A549 (cell line): Measurements from ENCODE around the gene IPP. TPM values are rescaled to one million over a fixed set of nuclear protein-coding genes. Genes with fewer than 3 reads are reported as not detected.

Source experiments
- ATAC-seq, 2 experiments: fragments of 200-7000 bp in 1 of 2; fragments of >200 bp in 1 of 2; cut with Nextera tagmentation in 1 of 2; cut with Tn5 transposase in 1 of 2; 3 replicates each; pipeline versions ENCODE4 v1.8.0 to v1.9.1; 2018 to 2020; ENCODE audit warnings: mild to moderate bottlenecking in 1 of 2, moderate library complexity in 1 of 2
- CTCF ChIA-PET: fragments of 300-600 bp; sonication (Branson Sonifier 250); formaldehyde crosslinking; extraction: SDS; loops from one replicate; lab custom pipeline; 2021; ENCODE audit warnings: antibody characterized with exemption, inconsistent platforms; lab: Yijun Ruan, JAX
- POLR2A ChIA-PET: fragments of 350-600 bp; formaldehyde crosslinking; extraction: SDS; loops from one replicate; lab custom pipeline; 2021; ENCODE audit warnings: antibody characterized with exemption, inconsistent platforms; lab: Yijun Ruan, JAX
- DNase-seq, 2 experiments: peaks; one replicate each; pipeline versions ENCODE4 v3.0.0 to v3.0.0-alpha.2; 2011 to 2016; ENCODE audit warnings: low read depth in 1 of 2, low spot score in 1 of 2
- FAIRE-seq: peaks from 2 replicates; lab custom pipeline; 2011; peaks lifted over from hg19 to GRCh38; lab: Jason Lieb, UNC
- H3K27ac ChIP-seq, 2 experiments: fragments of >200 bp; sonication (Bioruptor Twin); formaldehyde crosslinking; 3 replicates each; pipeline ENCODE4 v1.5.1; 2016 to 2017
- H3K4me1 ChIP-seq: fragments of >200 bp; sonication (Bioruptor Twin); formaldehyde crosslinking; 3 replicates; pipeline ENCODE4 v1.6.1; 2016
- H3K4me2 ChIP-seq: fragments of >200 bp; sonication (Bioruptor Twin); formaldehyde crosslinking; 3 replicates; pipeline ENCODE4 v1.6.1; 2016
- H3K4me3 ChIP-seq: fragments of >200 bp; sonication (Bioruptor Twin); formaldehyde crosslinking; 3 replicates; pipeline ENCODE4 v1.5.1; 2016
- H3K9me3 ChIP-seq: fragments of >200 bp; sonication (Bioruptor Twin); formaldehyde crosslinking; 3 replicates; pipeline ENCODE4 v1.6.1; 2016
- BHLHE40 ChIP-seq: IDR thresholded peaks from 2 replicates; pipeline ENCODE4 v1.6.1; 2012; ENCODE audit warnings: low read depth, low read length, inconsistent platforms
- CBX8 ChIP-seq: fragments of 200-600 bp; sonication (generic); IDR thresholded peaks from 2 replicates; pipeline ENCODE4 v1.6.1; 2016
- CHD4 ChIP-seq: fragments of 200-600 bp; sonication (generic); IDR thresholded peaks from 2 replicates; pipeline ENCODE4 v1.6.1; 2016; ENCODE audit warnings: antibody characterized with exemption, mild to moderate bottlenecking, borderline replicate concordance
- EHF ChIP-seq: fragments of 250-450 bp; sonication (Bioruptor Pico); IDR thresholded peaks from 2 replicates; pipeline ENCODE4 v1.5.0; 2020; ENCODE audit warnings: mild to moderate bottlenecking
- FOSB ChIP-seq: fragments of 250-450 bp; sonication (Bioruptor Pico); IDR thresholded peaks from 2 replicates; pipeline ENCODE4 v1.5.0; 2020; ENCODE audit warnings: mild to moderate bottlenecking, moderate library complexity
- FOSL2 ChIP-seq, 2 experiments: fragments of 450-650 bp in 1 of 2; fragments of >200 bp in 1 of 2; sonication (Bioruptor Twin) in 1 of 2; formaldehyde crosslinking; IDR thresholded peaks; 2 replicates each; pipeline versions ENCODE4 v1.5.0 to v1.6.1; 2016 to 2020; ENCODE audit warnings: mild to moderate bottlenecking in 1 of 2, moderate library complexity in 1 of 2
- FOXS1 ChIP-seq: fragments of 250-450 bp; sonication (Bioruptor Pico); IDR thresholded peaks from 2 replicates; pipeline ENCODE4 v1.5.0; 2020; ENCODE audit warnings: mild to moderate bottlenecking, moderate library complexity
- GATA3 ChIP-seq: IDR thresholded peaks from 2 replicates; pipeline ENCODE4 v1.6.1; 2012; ENCODE audit warnings: borderline replicate concordance
- HDAC2 ChIP-seq: fragments of 200-600 bp; sonication (generic); IDR thresholded peaks from 2 replicates; pipeline ENCODE4 v1.6.1; 2016
- HEYL ChIP-seq: fragments of 250-450 bp; sonication (Bioruptor Pico); IDR thresholded peaks from 2 replicates; pipeline ENCODE4 v1.8.0; 2021; ENCODE audit warnings: mild to moderate bottlenecking, moderate library complexity
- JUNB ChIP-seq: fragments of >200 bp; sonication (Bioruptor Twin); formaldehyde crosslinking; IDR thresholded peaks from 2 replicates; pipeline ENCODE4 v1.6.1; 2016
- NPAS2 ChIP-seq: fragments of 250-450 bp; sonication (Bioruptor Pico); IDR thresholded peaks from 2 replicates; pipeline ENCODE4 v1.8.0; 2022; ENCODE audit warnings: mild to moderate bottlenecking, moderate library complexity, borderline replicate concordance
- NR3C1 ChIP-seq: fragments of >200 bp; sonication (Bioruptor Twin); formaldehyde crosslinking; IDR thresholded peaks from 3 replicates; pipeline ENCODE4 v1.6.1; 2017
- PHF8 ChIP-seq: fragments of 200-600 bp; sonication (generic); IDR thresholded peaks from 2 replicates; pipeline ENCODE4 v1.6.1; 2016; ENCODE audit warnings: low read depth, mild to moderate bottlenecking, antibody characterized with exemption, moderate library complexity, borderline replicate concordance
- POLR2AphosphoS2 ChIP-seq: conservative IDR thresholded peaks from 2 replicates; pipeline ENCODE4 v1.6.1; 2012; ENCODE audit warnings: low read length, improper control_type of control experiment, inconsistent platforms
- RAD21 ChIP-seq, 2 experiments: fragments of >200 bp in 1 of 2; sonication (Bioruptor Twin) in 1 of 2; formaldehyde crosslinking in 1 of 2; IDR thresholded peaks in 1 of 2; conservative IDR thresholded peaks in 1 of 2; 2 replicates in 1 of 2; 3 replicates in 1 of 2; pipeline ENCODE4 v1.6.1; 2012 to 2018; ENCODE audit warnings: inconsistent platforms in 1 of 2
- RFX5 ChIP-seq: fragments of 450-650 bp; IDR thresholded peaks from 2 replicates; pipeline ENCODE4 v1.7.1; 2014; ENCODE audit warnings: antibody characterized with exemption, mild to moderate bottlenecking, moderate library complexity
- SREBF2 ChIP-seq: fragments of 450-650 bp; IDR thresholded peaks from 2 replicates; pipeline ENCODE4 v1.6.1; 2014; ENCODE audit warnings: mild to moderate bottlenecking, moderate library complexity
- WGBS: methylation state at CpG from one replicate; pipeline ENCODE4 v1.1.6; 2017; ENCODE audit errors: missing lambda C conversion rate; 5-methylcytosine and 5-hydroxymethylcytosine counted together
- polyA plus RNA-seq, 4 experiments: library from polyadenylated mRNA; depleted of rRNA in 3 of 4; stranded (reverse); fragments of >200 nt; fragmentation: RNase III in 1 of 4; extraction: RNeasy Plus Mini Kit Qiagen cat#74134 plus additional on column Dnase treatment in 1 of 4; gene quantifications; 2 replicates in 3 of 4; 3 replicates in 1 of 4; pipeline ENCODE4 v1.2.3, GENCODE V29; 2011 to 2017
- TF ChIP-seq, protein P1 (sequence below): fragments of >200 bp; sonication (Bioruptor Twin); formaldehyde crosslinking; IDR thresholded peaks from 3 replicates; pipeline ENCODE4 v1.6.1; 2016
- TF ChIP-seq, protein P2 (sequence below): fragments of 200-600 bp; sonication (generic); IDR thresholded peaks from 2 replicates; pipeline ENCODE4 v1.6.1; 2016; ENCODE audit warnings: antibody characterized with exemption, mild to moderate bottlenecking, moderate library complexity
- TF ChIP-seq, protein P3 (sequence below): fragments of >200 bp; sonication (Bioruptor Twin); formaldehyde crosslinking; IDR thresholded peaks from 2 replicates; pipeline ENCODE4 v1.6.1; 2016
- TF ChIP-seq, protein P4 (sequence below): fragments of 450-650 bp; IDR thresholded peaks from 2 replicates; pipeline ENCODE4 v1.6.1; 2014; ENCODE audit warnings: antibody characterized with exemption
- TF ChIP-seq, protein P5 (sequence below): fragments of >200 bp; sonication (Bioruptor Twin); formaldehyde crosslinking; IDR thresholded peaks from 3 replicates; pipeline ENCODE4 v1.5.1; 2016
- TF ChIP-seq, protein P6 (sequence below): fragments of 250-450 bp; sonication (Bioruptor Pico); IDR thresholded peaks from 2 replicates; pipeline ENCODE4 v1.5.0; 2020; ENCODE audit warnings: low read depth, mild to moderate bottlenecking, moderate library complexity

Gene IPP
- polyA plus RNA-seq, 2 of the 4 experiments (the other 2 are of a cell fraction), result 7.6 to 11.9 TPM

DNA sequence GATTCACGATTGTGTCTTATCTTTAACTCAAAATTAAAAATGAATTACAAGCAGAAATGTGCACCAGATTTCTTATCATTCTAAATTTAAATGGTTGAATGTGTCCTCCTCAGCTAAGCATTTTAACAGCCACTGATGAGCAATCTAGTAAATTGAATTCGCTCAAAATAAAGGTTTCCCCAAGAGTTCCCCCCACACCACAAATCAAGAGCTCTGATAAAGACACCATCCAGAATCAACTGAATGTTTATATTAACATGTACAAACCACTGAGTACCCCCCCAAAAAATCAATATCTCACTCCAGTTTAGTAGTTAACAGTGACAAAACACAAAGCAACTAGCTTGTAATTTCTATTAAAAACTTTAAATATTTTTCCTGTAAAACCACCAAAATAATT is 66.1 kb downstream of the IPP start:
- ChIA-PET CTCF (no interaction called here), POLR2A (no interaction called here)
- Histone ChIP-seq H3K4me1 (peaks cover 48% of the 10 kb centered on the region), H3K4me3 (no peak overlapping the region), H3K9me3 (no peaks in the 10 kb centered on the region), H3K4me2 (peak overlapping the region; percentile 81), H3K27ac (no peak overlapping the region)
- no peak for ATAC-seq
- TF ChIP-seq BHLHE40 (no peak), RAD21 (conservative IDR thresholded peaks at IDR 0.05 in 1 of 2, IDR thresholded peaks at IDR 0.05 in 1 of 2) (no peak), GATA3 (no peak), HEYL (CRISPR knock-in tag) (no peak), POLR2AphosphoS2 (no peak)
- TF ChIP-seq, protein P1, sequence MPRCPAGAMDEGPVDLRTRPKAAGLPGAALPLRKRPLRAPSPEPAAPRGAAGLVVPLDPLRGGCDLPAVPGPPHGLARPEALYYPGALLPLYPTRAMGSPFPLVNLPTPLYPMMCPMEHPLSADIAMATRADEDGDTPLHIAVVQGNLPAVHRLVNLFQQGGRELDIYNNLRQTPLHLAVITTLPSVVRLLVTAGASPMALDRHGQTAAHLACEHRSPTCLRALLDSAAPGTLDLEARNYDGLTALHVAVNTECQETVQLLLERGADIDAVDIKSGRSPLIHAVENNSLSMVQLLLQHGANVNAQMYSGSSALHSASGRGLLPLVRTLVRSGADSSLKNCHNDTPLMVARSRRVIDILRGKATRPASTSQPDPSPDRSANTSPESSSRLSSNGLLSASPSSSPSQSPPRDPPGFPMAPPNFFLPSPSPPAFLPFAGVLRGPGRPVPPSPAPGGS, result no peak
- TF ChIP-seq, protein P2, sequence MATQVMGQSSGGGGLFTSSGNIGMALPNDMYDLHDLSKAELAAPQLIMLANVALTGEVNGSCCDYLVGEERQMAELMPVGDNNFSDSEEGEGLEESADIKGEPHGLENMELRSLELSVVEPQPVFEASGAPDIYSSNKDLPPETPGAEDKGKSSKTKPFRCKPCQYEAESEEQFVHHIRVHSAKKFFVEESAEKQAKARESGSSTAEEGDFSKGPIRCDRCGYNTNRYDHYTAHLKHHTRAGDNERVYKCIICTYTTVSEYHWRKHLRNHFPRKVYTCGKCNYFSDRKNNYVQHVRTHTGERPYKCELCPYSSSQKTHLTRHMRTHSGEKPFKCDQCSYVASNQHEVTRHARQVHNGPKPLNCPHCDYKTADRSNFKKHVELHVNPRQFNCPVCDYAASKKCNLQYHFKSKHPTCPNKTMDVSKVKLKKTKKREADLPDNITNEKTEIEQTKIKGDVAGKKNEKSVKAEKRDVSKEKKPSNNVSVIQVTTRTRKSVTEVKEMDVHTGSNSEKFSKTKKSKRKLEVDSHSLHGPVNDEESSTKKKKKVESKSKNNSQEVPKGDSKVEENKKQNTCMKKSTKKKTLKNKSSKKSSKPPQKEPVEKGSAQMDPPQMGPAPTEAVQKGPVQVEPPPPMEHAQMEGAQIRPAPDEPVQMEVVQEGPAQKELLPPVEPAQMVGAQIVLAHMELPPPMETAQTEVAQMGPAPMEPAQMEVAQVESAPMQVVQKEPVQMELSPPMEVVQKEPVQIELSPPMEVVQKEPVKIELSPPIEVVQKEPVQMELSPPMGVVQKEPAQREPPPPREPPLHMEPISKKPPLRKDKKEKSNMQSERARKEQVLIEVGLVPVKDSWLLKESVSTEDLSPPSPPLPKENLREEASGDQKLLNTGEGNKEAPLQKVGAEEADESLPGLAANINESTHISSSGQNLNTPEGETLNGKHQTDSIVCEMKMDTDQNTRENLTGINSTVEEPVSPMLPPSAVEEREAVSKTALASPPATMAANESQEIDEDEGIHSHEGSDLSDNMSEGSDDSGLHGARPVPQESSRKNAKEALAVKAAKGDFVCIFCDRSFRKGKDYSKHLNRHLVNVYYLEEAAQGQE, result no peak
- TF ChIP-seq, protein P3, sequence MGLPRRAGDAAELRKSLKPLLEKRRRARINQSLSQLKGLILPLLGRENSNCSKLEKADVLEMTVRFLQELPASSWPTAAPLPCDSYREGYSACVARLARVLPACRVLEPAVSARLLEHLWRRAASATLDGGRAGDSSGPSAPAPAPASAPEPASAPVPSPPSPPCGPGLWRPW, result no peak
- no peak for DNase-seq
- no peak for FAIRE-seq
- WGBS, result 69% methylated on average over 2 of the region's 2 CpGs

DNA sequence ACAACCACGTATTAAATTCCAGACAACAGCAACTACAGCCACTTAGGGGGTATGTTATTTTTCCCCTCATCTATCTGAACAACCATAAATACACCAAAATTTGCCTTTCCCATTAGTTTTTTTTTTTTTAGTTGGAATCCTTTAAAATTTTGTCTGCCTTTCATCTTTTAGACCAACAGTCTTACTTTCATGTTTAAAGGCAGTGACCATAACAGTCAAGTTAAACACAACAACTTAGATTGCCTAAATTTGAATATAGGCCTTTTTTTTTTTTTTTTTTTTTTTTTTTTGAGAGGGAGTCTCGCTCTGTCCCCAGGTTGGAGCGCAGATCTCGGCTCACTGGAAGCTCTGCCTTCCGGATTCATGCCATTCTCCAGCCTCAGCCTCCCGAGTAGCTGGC is 67.5 kb downstream of the IPP start:
- Histone ChIP-seq H3K27ac (no peak overlapping the region), H3K4me1 (peaks cover 51% of the 10 kb centered on the region), H3K9me3 (no peaks in the 10 kb centered on the region), H3K4me3 (no peak overlapping the region), H3K4me2 (no peak overlapping the region)
- ChIA-PET POLR2A (no interaction called here), CTCF (no interaction called here)
- ATAC-seq, result no peak
- TF ChIP-seq NR3C1, result no peak
- no peak for TF ChIP-seq SREBF2
- TF ChIP-seq POLR2AphosphoS2, result no peak
- TF ChIP-seq GATA3, result no peak
- TF ChIP-seq NPAS2 (CRISPR knock-in tag), result no peak
- no peak for TF ChIP-seq CBX8
- FAIRE-seq, result no peak
- 90% methylated on average over 5 of the region's 6 CpGs for WGBS
- DNase-seq, result no peak

DNA sequence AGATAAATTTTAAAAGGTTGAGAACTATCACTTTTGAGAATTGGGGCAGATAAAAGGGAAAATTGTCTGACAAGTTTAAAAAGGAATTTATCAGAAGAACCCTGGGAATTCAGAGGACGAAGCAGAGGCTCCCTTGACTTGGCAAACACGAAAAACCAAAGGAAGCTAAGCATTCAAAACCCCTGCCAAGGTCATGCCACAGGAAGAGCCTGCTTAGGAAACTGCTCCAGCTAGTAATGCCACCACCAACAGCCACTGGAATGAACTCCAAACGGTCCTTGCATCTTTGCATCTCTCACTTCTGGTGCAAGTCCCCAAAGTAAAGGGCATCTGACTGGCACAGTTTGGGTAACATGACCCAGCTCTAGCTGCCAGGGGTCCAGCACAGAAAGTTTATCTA is 71.3 kb downstream of the IPP start:
- 33% methylated on average over 3 of the region's 3 CpGs for WGBS
- Histone ChIP-seq H3K4me2 (peak overlapping the region; percentile 34; the same call in 1 of the 3 replicates), H3K4me1 (peaks cover 57% of the 10 kb centered on the region), H3K9me3 (no peaks in the 10 kb centered on the region), H3K4me3 (no peak overlapping the region), H3K27ac (no peak overlapping the region)
- DNase-seq (no peak), ATAC-seq (no peak), FAIRE-seq (no peak)
- ChIA-PET CTCF (no interaction called here), POLR2A (no interaction called here)
- TF ChIP-seq CHD4, result no peak
- TF ChIP-seq, protein P4, sequence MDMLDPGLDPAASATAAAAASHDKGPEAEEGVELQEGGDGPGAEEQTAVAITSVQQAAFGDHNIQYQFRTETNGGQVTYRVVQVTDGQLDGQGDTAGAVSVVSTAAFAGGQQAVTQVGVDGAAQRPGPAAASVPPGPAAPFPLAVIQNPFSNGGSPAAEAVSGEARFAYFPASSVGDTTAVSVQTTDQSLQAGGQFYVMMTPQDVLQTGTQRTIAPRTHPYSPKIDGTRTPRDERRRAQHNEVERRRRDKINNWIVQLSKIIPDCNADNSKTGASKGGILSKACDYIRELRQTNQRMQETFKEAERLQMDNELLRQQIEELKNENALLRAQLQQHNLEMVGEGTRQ, result no peak
- TF ChIP-seq FOSL2 (IDR thresholded peaks at IDR 0.05), result no peak
- TF ChIP-seq FOSL2 (CRISPR knock-in tag; IDR thresholded peaks at IDR 0.05), result no peak
- TF ChIP-seq NPAS2 (CRISPR knock-in tag), result no peak
- TF ChIP-seq, protein P5, sequence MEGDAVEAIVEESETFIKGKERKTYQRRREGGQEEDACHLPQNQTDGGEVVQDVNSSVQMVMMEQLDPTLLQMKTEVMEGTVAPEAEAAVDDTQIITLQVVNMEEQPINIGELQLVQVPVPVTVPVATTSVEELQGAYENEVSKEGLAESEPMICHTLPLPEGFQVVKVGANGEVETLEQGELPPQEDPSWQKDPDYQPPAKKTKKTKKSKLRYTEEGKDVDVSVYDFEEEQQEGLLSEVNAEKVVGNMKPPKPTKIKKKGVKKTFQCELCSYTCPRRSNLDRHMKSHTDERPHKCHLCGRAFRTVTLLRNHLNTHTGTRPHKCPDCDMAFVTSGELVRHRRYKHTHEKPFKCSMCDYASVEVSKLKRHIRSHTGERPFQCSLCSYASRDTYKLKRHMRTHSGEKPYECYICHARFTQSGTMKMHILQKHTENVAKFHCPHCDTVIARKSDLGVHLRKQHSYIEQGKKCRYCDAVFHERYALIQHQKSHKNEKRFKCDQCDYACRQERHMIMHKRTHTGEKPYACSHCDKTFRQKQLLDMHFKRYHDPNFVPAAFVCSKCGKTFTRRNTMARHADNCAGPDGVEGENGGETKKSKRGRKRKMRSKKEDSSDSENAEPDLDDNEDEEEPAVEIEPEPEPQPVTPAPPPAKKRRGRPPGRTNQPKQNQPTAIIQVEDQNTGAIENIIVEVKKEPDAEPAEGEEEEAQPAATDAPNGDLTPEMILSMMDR, result no peak
- TF ChIP-seq, protein P6, sequence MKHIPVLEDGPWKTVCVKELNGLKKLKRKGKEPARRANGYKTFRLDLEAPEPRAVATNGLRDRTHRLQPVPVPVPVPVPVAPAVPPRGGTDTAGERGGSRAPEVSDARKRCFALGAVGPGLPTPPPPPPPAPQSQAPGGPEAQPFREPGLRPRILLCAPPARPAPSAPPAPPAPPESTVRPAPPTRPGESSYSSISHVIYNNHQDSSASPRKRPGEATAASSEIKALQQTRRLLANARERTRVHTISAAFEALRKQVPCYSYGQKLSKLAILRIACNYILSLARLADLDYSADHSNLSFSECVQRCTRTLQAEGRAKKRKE (CRISPR knock-in tag), result no peak
- TF ChIP-seq JUNB, result no peak
- TF ChIP-seq RFX5, result no peak
- TF ChIP-seq, protein P1, result no peak
- no peak for TF ChIP-seq HDAC2
- TF ChIP-seq EHF (CRISPR knock-in tag), result no peak
- TF ChIP-seq PHF8, result no peak
- no peak for TF ChIP-seq FOXS1 (CRISPR knock-in tag)
- TF ChIP-seq FOSB (CRISPR knock-in tag), result no peak
- no peak for TF ChIP-seq BHLHE40
